Left renal cortex interstitium (tissue), 4 donors: ENCODE data around the gene KCTD15. TPM values are rescaled to one million over a fixed set of nuclear protein-coding genes. Genes with fewer than 3 reads are reported as not detected.

ENCODE experiments used
- DNase-seq, 4 donors: peaks; one replicate each; pipeline ENCODE4 v3.0.0-alpha.2; 2013; ENCODE audit warnings: low read depth in 4 of 4, low spot score in 2 of 4, missing footprints in 1 of 4
- polyA plus RNA-seq, 4 donors: library from polyadenylated mRNA; unstranded; fragments of 120-200 nt; gene quantifications; one replicate each; pipeline ENCODE4 v1.2.1, GENCODE V29; 2013; ENCODE audit not compliant: insufficient read length in 4 of 4

KCTD15 gene
- polyA plus RNA-seq, 4 donors: 38.2 to 82.0 (median 65.0) TPM

- DNase-seq: peak; percentile 75 to 81 (median 80)
Observed at GRCh38 chr19:33795370-33796163, 1.1 kb upstream of the KCTD15 start.

- no peak for DNase-seq
Observed at GRCh38 chr19:33797802-33798671, 1.4 kb downstream of the KCTD15 start.

GRCh38 chr19:33798681-33799111 is 2.0 kb downstream of the KCTD15 start:
- DNase-seq: no peak

- no peak for DNase-seq
Observed at GRCh38 chr19:33799476-33799875, 2.8 kb downstream of the KCTD15 start.

- DNase-seq: no peak
Observed at GRCh38 chr19:33800012-33800680, 3.5 kb downstream of the KCTD15 start.

GRCh38 chr19:33801411-33801810 is 4.7 kb downstream of the KCTD15 start:
- no peak for DNase-seq

GRCh38 chr19:33802001-33802400 is 5.3 kb downstream of the KCTD15 start:
- no peak for DNase-seq

GRCh38 chr19:33802801-33803200 is 6.1 kb downstream of the KCTD15 start:
- DNase-seq: no peak

GRCh38 chr19:33803383-33803782 is 6.7 kb downstream of the KCTD15 start:
- DNase-seq: no peak

GRCh38 chr19:33804021-33804799 is 7.5 kb downstream of the KCTD15 start:
- DNase-seq: no peak

GRCh38 chr19:33805313-33805712 is 8.6 kb downstream of the KCTD15 start:
- DNase-seq: no peak

- no peak for DNase-seq
Observed at GRCh38 chr19:33805840-33806433, 9.3 kb downstream of the KCTD15 start.

- DNase-seq: no peak
Observed at GRCh38 chr19:33806434-33806881, 9.8 kb downstream of the KCTD15 start.

GRCh38 chr19:33808399-33808798 is 11.7 kb downstream of the KCTD15 start:
- DNase-seq: no peak

GRCh38 chr19:33809960-33810359 is 13.3 kb downstream of the KCTD15 start:
- DNase-seq: no peak

GRCh38 chr19:33810821-33811220 is 14.2 kb downstream of the KCTD15 start:
- no peak for DNase-seq

- no peak for DNase-seq
Observed at GRCh38 chr19:33811246-33811645, 14.6 kb downstream of the KCTD15 start.

GRCh38 chr19:33811736-33812387 is 15.2 kb downstream of the KCTD15 start:
- DNase-seq: no peak
